ENCODE results near the gene GUCY2C.

The GUCY2C gene

GRCh38 chr12:14681190-14681589 lies 15.2 kb downstream of the GUCY2C start:
- DNase-seq: no peak

GRCh38 chr12:14678547-14679150 lies 17.8 kb downstream of the GUCY2C start:
- no peak for DNase-seq

- DNase-seq: no peak
Measured at GRCh38 chr12:14668591-14668990, 27.8 kb downstream of the GUCY2C start.

- peak; percentile 93 for DNase-seq
Measured at GRCh38 chr12:14665354-14666348, 30.7 kb downstream of the GUCY2C start.

- DNase-seq: peak; percentile 55
Measured at GRCh38 chr12:14664434-14665023, 31.9 kb downstream of the GUCY2C start.

- DNase-seq: no peak
Measured at GRCh38 chr12:14663002-14663401, 33.4 kb downstream of the GUCY2C start.

- DNase-seq: no peak
Measured at GRCh38 chr12:14656846-14657245, 39.6 kb downstream of the GUCY2C start.

- DNase-seq: no peak
Measured at GRCh38 chr12:14655284-14655683, 41.1 kb downstream of the GUCY2C start.

- DNase-seq: no peak
Measured at GRCh38 chr12:14654842-14655241, 41.6 kb downstream of the GUCY2C start.

- no peak for DNase-seq
Measured at GRCh38 chr12:14654416-14654815, 42.0 kb downstream of the GUCY2C start.

- DNase-seq: no peak
Measured at GRCh38 chr12:14652483-14652882, 43.9 kb downstream of the GUCY2C start.

- DNase-seq: no peak
Measured at GRCh38 chr12:14651371-14651770, 45.0 kb downstream of the GUCY2C start.

GRCh38 chr12:14650789-14651188 lies 45.6 kb downstream of the GUCY2C start:
- DNase-seq: no peak

- DNase-seq: no peak
Measured at GRCh38 chr12:14647028-14647750, 49.2 kb downstream of the GUCY2C start.

GRCh38 chr12:14643251-14643650 lies 53.1 kb downstream of the GUCY2C start:
- DNase-seq: no peak

GRCh38 chr12:14638066-14638465 lies 58.3 kb downstream of the GUCY2C start:
- DNase-seq: no peak

GRCh38 chr12:14635776-14636175 lies 60.6 kb downstream of the GUCY2C start:
- no peak for DNase-seq

GRCh38 chr12:14630793-14631192 lies 65.6 kb downstream of the GUCY2C start:
- no peak for DNase-seq

GRCh38 chr12:14629832-14630710 lies 66.3 kb downstream of the GUCY2C start:
- peak; percentile 76 for DNase-seq

GRCh38 chr12:14628771-14629170 lies 67.6 kb downstream of the GUCY2C start:
- no peak for DNase-seq

GRCh38 chr12:14621826-14622225 lies 74.6 kb downstream of the GUCY2C start:
- no peak for DNase-seq

Data from DMS153 (cell line).